Endometrial microvascular endothelial cells (primary cell): ENCODE data around the gene GRPEL2. TPM values are rescaled to one million over a fixed set of nuclear protein-coding genes. Genes with fewer than 3 reads are reported as not detected.

Source experiments
- in situ Hi-C: cut with HindIII; loops from 2 replicates; pipeline ENCODE4 v1.10.0; 2017; ENCODE audit warnings: low sequenced_read_pairs, low pct_unique_long_range_greater_than_20kb; ENCODE audit errors: inconsistent ontology term
- total RNA-seq: library from RNA; depleted of rRNA; stranded (reverse); fragments of >200 nt; gene quantifications from one replicate; pipeline ENCODE4 v1.2.3, GENCODE V29; 2015; ENCODE audit errors: inconsistent ontology term

GRPEL2 gene
- total RNA-seq, 1 donor from 2014 or later, result 9.5 TPM

DNA sequence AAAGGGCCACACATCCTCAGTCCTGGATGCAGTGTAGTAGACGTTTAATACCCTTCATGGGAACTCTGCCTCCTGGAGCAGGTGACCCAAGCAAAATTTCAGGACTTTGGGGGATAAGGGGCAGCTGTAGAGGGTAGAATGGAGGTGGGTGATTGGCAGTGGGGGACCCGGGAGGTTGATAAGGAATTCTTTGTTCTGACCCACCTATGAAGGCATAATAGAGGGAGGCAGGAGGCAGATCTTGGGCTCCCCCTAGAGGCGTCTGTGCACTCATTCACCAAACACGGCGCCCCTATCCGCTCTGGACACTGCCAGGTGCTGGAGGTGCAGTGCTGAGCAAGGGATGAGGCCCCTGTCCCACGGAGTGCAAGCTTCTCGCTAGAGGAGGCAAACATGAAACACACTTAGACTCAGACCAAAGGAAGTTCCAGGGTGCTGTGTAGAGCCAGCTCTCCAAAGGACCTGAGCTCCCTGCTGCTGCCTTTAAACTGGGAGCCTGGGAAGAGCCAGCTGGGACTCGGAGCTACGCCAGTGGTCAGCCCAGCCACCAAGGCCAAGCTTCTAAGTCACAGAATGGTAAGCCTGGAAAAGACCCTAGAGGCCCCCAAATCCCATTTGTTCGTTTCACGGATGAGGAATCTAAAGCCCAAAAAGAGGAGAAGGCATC is 26.1 kb downstream of the GRPEL2 start:
- in situ Hi-C loops, result no loop called here

DNA sequence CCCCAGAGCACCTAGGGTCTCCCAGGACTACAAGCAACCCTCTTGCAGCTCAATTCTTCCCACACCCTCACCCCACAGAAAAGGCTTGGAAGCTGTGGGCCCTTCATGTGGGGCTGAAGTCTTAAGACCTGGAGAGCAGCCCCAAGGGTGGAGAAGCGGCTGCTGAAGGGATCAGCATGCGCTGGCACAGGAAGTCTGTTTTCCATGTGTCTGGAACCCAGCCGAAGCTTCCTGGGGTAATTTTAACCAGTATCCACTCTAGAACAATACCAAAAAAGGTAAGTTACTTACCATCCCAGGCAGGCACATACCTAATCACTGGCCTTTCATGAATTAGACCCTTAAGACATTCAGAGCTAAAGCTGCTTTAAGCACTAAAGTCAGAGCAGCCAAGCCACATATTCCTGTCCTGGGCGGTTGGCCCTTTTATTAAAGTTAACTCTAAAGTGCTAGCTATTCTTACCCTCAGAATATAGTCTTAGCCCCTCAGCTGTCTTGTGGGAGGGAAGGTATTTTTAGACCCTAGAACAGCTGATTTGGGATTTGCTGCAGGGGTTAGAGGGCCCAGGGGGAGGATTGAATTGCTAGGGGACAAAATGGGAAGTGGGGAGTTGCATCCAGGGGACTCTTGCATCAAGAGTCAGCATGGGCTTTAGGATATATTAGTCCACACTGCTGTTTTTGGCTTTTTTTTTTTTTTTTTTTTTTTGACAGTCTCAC is 26.9 kb downstream of the GRPEL2 start:
- in situ Hi-C loops, result no loop called here

DNA sequence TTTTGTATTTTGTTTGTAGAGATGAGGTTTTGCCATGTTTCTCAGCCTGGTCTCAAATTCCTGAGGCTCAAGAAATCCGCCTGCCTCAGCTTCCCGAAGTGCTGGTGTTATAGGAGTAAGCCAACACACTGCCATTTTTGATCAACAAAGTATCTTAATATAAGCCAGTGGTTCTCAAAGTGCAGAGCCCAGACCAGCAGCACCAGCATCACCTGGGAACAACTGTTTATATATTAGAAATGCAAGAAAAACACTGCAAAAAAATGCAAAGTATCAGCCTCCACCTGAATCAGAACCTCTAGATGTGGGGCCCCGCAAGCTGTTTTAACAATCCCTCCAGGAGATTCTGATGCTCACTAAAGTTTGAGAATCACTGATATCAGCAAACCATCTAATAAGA is 27.6 kb downstream of the GRPEL2 start:
- in situ Hi-C loops, result no loop called here

DNA sequence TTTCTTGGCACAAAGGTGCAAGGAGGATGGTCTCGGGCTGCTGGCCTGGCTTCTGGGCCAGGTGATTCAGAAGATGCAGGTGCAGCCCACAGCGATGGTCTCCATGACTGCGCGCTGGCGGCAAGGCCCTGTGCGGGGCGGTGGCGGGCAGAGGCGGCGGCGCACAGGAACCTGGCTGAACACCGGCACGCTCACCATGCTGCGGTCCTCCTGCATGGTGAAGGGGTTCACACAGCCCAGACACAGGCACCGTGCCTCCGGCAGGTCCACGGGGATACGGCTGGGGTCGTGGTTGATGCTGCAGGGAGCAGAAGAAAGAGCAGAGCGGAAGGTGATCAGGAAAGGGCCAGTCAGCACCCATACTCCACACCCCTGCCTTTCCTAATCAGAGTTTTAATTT is 29.0 kb downstream of the GRPEL2 start:
- in situ Hi-C loops, result no loop called here

DNA sequence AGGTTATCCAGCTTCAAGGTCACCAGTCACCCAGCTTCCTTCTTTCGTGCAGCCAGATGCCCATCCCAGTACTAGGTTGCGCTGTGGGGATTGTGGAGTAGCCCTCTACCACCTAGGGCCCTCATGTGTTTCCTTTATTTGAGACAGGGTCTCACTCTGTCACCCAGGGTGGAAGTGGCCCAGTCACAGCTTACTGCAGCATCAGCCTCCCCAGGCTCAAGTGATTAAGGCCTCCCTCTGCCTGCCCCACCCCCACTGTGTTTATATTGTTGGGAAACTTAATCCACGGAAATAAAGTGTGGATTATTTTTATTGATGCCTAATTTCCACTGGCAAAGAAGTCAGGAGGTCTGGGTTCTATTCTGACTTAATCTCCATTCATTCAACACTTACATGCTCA is 29.5 kb downstream of the GRPEL2 start:
- in situ Hi-C loops, result no loop called here

DNA sequence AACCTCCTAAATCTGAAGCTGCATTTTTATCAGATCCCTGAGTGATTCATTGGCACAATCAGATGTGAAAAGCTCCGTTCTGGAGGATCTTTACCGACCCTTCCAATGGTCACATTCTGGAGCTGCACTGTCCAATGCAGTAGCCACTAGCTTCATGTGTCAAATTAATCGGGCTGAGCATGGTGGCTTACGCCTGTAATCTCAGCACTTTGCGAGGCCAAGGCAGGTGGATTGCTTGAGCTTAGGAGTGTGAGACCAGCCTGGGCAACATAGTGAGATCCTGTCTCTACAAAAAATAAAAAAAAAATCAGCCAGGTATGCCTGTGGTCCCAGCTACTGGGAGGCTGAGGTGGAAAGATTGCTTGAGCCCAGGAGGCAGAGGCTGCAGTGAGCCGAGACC is 30.1 kb downstream of the GRPEL2 start:
- in situ Hi-C loops, result no loop called here

DNA sequence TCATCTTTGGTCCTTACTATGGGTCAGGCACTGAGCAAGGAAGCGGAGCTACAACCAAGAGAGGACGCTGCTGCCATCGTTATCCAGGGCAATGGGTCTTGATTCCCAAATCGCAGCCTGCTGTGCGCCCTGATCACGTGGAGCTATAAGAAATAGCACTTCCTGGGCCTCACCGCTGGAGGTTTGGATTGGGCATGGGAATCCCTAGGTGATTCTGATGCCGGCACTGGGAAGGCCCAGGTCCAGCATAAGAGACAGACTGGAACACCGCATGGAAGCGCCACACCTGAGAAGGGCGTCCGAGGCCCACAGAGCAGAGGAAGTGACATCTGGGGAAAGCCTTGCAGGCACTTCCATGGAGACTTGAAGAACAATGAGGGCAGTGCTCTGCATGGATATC is 30.8 kb downstream of the GRPEL2 start:
- in situ Hi-C loops, result no loop called here

DNA sequence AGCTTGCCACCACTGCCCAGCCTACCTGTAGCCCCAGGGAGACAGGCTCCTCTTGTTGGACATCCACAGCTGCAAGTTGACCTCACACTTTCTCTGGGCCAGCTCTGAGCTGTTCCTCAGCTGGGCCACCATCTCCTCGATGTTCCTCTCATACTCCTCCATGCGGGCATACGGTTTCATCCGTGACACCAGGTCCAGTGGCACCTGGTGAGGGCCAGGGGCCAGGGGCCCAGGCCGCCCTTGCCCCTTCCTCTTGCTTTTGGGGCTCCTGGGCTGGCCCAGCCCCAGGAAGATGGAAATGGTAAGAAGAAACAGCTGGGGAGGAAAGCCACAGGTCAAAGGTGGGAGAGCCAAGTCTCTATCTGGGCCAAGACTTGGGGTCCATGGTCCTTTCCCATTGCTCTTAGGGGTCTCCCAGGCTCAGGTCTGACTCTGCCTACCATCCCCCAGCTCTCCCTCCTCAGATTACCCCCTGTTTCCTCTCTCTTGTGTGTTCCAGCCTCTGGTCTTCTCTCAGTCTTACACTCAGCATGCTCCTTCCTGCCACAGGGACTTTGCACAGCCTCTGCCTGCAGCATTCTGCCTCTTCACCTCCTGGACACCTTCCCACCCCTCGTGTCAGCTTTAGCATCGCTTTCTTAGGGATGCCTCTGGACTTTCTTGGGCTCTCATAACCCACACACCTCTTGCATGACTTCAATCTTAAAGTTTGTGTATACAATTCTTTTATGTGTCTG is 31.6 kb downstream of the GRPEL2 start:
- in situ Hi-C loops, result no loop called here

DNA sequence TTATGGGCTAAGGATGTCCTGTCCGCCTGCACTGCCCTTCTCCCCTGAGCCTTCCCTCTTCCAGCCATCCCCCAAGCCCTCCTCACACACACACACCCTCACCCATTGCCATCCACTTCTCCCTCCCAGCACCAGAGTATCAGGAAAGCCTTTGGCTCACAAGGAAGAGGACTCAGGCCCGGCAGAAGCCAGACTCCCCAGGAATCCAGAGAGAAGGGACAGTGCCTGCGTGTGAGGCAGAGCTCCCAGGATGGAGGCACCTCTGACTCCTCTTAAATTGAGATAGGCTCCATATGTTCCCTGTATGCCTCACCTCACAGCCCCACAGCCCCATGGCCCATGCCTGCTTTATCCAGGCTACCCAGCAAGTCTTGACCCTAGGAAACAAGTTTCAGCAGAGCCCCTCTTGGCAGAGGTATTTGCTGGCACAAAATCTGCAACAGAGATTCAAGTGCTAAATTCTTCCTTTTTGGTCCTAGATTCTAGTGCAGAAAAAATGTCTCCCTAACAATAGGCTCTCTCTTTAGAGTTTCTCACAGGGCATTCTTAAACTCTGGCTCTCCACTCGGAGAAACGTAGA is 33.0 kb downstream of the GRPEL2 start:
- in situ Hi-C loops, result no loop called here

DNA sequence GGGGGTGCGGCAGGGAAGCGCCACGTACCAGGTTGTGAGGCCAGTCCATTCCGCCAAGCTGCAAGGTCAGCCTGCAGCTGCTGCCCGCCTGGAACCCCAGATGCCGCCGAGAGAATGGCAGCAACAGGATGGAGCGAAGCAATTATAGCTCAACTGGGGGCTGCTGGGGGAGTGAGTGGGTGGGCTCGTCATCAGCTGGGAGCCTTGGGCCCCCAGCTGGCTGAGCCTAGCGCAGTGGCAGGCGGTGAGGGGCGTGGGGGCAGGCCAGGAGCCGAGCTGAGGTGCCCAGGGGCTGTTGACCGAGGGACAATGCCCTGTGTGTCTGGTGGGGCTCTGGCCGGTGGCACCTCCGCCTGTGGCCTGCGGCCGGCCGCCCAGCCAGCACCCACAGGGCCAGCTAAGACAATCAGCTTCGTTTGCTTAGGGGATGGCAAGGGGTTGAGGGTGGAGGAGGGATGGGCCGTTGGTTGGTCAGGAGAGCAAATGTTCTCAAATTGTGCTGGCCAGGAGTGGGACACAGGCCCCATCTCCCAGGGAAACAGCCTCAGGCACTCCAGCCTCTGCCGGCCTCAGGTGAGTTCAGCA is 34.0 kb downstream of the GRPEL2 start, which contains the start of gene IL17B:
Gene IL17B, minus strand, starts transcription at position 116 of the 585 bp plus-strand sequence. Its CDS starts 67 bp downstream, at position 49.
- in situ Hi-C loops, result no loop called here

DNA sequence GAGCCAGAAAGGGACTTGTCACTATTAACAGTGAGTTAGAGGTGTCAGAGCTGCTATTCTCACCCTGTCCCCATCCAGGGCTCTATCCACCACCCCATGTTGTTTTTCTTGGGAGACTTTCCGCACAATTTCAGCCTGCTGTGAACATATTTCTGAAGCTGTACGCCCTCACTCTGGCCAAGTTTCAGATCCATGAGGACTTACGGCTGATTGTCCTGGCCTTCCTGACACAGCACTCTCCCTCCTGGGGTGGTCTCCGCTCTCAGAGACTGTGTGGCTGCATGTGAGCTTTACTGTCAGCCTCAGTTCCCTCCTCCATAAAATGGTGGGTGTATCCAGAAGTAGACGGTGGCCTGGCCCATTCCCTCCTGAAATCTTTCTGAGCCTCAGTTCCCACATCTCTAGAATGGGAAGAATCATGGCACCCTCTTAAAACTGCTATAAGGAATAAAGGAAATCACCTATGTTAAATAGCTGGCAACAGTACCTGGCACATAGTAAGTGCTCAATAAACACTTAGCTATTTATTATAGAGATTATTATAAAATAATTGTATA is 34.6 kb downstream of the GRPEL2 start:
- in situ Hi-C loops, result no loop called here

DNA sequence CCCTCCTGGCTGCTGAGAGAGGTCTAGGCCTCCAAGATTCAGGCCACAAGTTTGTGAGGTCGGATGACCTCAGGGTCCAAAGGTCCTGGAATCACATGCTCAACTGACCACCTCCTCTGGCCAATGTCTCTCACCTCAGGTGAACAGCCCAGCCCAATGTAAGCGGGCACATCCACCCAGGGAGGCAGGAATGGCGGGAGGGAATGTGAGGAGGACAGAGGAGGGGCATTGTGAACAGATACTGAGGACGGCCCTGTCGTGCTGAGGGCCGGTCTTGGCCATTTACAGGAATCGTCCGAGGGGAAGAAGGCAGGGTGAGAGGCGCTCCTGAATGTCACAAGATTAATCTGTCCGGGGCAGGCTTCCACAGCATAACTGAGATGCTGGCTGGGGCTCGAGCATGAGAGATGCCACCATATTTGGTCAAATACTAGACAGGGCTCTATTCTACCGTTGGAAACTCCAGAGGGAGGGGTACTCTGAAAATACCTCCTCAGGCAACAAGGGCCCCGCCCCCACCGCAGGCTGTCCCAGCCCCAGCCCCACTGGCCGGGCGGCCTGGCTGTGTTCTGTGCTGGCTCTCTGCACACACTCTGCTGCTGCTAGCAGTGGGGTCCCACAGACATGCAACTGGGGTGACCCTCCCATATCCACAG is 35.3 kb downstream of the GRPEL2 start:
- in situ Hi-C loops, result no loop called here

DNA sequence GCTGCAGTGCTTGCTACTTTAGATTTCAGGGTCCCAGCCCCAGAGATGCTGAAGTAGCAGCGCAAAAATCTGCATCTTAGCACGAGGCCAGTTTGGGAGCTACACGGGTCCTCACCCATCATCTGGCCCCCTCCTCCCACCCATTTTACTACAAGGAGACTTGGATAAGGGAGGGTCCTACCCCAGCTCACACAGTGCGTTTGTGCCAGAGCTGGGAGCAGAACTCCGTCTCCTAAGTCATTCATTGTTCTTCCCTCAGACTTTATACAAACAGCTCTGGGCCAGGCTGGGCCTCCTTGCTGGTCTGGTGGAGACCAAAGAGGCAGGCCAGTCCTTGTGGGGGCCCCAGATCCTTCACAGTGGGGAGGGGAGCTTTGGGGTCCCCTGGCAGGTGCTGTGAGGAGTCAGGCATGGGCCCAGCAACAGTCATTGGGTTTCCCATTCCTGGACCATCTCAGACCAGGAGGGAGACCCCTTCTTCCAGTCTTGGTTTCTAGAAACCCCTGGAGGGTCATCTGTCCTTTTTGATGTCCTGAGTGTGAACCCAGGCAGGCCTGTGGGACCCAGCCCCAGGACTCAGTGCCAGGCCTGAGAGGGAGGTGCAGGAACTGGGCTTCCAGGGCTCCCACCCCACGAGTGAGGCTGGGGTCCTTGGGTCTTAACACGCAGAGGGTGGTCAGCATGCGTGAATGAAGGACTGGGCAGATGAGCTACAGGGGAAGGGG is 36.1 kb downstream of the GRPEL2 start:
- in situ Hi-C loops, result no loop called here

DNA sequence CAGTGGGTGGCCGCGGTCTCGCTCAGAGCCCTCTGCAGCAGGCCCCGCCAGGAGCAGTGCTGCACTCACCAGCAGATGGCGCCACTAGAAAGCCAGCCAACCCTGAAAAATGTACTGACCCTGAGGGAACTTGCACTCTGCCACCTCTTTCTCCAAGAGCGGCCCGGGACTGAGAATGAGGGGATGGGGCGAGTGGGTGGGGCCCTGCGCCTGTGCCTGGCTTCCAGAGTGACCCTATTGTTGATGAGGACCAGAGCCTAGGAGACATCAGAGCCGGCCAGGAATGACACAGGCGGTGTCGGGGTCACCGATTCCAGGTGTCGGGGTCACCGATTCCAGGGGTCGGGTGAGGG is 36.7 kb downstream of the GRPEL2 start:
- in situ Hi-C loops, result no loop called here

DNA sequence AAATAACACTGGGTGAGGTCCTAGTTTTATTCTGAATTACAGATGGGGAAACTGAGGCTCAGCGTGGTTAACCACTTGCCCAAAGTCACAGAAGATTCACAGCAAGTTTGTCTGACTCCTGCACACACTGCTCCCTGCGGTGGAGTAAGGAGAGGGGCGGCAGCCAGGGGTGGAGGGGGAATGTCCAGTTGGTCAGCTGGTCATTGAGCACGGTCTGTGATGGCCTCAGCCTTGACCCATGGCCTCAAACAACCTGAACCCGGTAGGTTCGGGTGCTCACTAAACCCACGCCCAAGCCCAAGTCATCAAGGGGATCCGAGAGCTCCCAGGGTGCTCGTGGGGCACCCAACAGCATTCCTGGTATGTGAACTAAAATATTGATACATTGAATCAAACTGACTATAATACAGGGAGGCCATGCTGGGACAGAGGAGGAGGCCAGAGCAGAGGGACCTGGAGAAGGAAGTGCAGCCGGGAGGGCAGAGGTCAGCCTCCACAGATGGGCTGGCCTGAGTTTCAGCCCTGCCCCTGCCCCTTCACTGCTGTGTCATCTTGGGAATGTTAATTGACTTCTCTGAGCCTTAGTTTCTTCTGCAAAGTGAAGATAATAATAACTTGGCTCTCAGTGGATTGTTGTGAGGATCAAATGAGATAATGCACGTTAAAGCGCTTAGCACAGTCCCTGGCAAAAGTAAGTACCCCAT is 37.4 kb downstream of the GRPEL2 start:
- in situ Hi-C loops, result no loop called here

DNA sequence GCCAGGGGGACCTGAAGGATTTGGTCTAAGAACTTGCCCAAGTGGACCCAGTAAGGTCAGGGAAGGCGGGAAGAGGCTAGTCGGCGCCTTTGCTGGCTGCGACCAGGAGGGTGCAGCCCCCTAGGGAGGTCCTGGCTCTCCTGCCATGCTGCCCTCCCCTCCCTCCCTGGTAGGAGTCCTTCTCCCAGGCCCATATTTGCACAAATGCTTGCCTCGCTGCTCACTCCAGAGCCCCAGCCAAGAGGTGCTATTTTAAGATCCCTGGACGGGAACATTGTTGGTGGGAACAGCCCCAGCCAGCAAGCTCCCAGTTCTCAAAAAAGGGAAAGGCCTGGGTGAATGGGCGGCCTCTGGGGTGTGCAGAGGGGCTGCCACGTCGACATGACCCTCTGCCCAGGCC is 38.1 kb downstream of the GRPEL2 start:
- in situ Hi-C loops, result no loop called here

DNA sequence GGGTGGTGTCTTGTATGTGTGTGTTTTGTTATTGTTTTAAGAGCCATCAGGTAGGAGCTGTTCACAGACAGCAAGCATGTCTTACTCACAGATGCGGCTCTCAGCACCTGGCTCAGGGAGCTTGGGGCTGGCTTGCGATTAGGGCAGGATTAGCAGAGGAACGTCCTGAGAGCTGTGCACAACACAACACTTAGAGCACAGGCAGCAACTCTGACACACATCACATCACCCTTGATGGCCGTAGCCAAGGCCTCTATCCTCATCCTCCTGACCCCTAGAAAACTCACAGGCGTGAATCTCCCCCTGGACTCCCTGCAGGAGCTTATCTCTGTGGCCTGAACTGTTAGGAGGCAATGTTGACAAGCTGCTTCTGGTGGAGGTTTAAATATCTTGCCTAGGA is 40.9 kb downstream of the GRPEL2 start:
- in situ Hi-C loops, result no loop called here
